Right lobe of liver (tissue), 6 donors: ENCODE measurements around the gene DKC1. TPM values are rescaled to one million over a fixed set of nuclear protein-coding genes. Genes with fewer than 3 reads are reported as not detected.
A peak's percentile ranks its signal among the peaks of the same experiment; 100 is the strongest.

ENCODE experiments used
- ATAC-seq, 4 donors: fragments of 200-7000 bp; cut with Tn5 transposase; one replicate each; pipeline ENCODE4 v1.9.1; 2020; ENCODE audit warnings: mild to moderate bottlenecking in 4 of 4, moderate library complexity in 4 of 4
- DNase-seq, 3 donors: peaks; one replicate each; pipeline ENCODE4 v3.0.0-alpha.2; 2020
- H3K27ac ChIP-seq, 3 donors: fragments of 200-600 bp; one replicate each; pipeline ENCODE4 v1.8.0; 2022
- H3K27me3 ChIP-seq, 2 donors: fragments of 200-600 bp; one replicate each; pipeline ENCODE4 v1.8.0; 2022
- H3K36me3 ChIP-seq, 4 donors: fragments of 200-600 bp; sonication (generic) in 1 of 4; one replicate each; pipeline versions ENCODE4 v1.5.1 to v1.8.0; 2017 to 2022; ENCODE audit warnings: control low read depth in 1 of 4
- H3K4me1 ChIP-seq, 4 donors: fragments of 200-600 bp; sonication (generic) in 1 of 4; one replicate each; pipeline versions ENCODE4 v1.5.1 to v1.8.0; 2017 to 2022; ENCODE audit warnings: control low read depth in 1 of 4
- H3K4me3 ChIP-seq, 3 donors: fragments of 200-600 bp; one replicate each; pipeline ENCODE4 v1.8.0; 2022
- H3K9me3 ChIP-seq, 4 donors: fragments of 200-600 bp; sonication (generic) in 1 of 4; one replicate each; pipeline versions ENCODE4 v1.5.1 to v1.8.0; 2017 to 2022; ENCODE audit warnings: control low read depth in 1 of 4
- POLR2A ChIP-seq: fragments of 450-650 bp; IDR thresholded peaks from one replicate; pipeline ENCODE4 v1.6.1; 2017; ENCODE audit warnings: antibody characterized with exemption, mild to moderate bottlenecking
- WGBS: methylation state at CpG from one replicate; pipeline ENCODE4 v1.1.6; 2018; ENCODE audit warnings: low coverage, low lambda C conversion rate; ENCODE audit not compliant: insufficient coverage; ENCODE audit errors: missing lambda C conversion rate; 5-methylcytosine and 5-hydroxymethylcytosine counted together
- intact Hi-C, 2 donors: fragments of 100-400 bp; cut with DNase I; formaldehyde crosslinking; loops; one replicate each; pipeline versions ENCODE4 v1.11.2 to v1.14.1; 2022
- total RNA-seq, 6 experiments: library from RNA; depleted of rRNA in 2 of 6; stranded (reverse); fragments of >200 nt in 2 of 6; fragmentation: NEBNext Ultra II Directional in 3 of 6; extraction: Animal tissue kit (Norgen Biotek cat#: 25700) in 3 of 6; gene quantifications; one replicate each; pipeline versions ENCODE4 v1.1.0 to v1.2.4, GENCODE V29; 2016 to 2023
- TF ChIP-seq, protein P1 (sequence below), 4 donors: fragments of 200-600 bp in 3 of 4; fragments of 450-650 bp in 1 of 4; IDR thresholded peaks; one replicate each; pipeline versions ENCODE4 v1.5.1 to v1.8.0; 2016 to 2022; ENCODE audit warnings: antibody characterized with exemption in 4 of 4, mild to moderate bottlenecking in 2 of 4
- donor health status: DM: no; HTN: yes; CAD: no.
- donor health status: DM: no; HTN: no; CAD: no.
- donor health status: DM: no; HTN: no; CAD: no.
- donor health status: DM: no; HTN: yes; CAD: no.
- donor health status: DM: no; HTN: yes; CAD: no.

DKC1 gene
- total RNA-seq, 6 experiments from 2014 or later = 9.7 to 21.2 (median 17.7) TPM

DNA sequence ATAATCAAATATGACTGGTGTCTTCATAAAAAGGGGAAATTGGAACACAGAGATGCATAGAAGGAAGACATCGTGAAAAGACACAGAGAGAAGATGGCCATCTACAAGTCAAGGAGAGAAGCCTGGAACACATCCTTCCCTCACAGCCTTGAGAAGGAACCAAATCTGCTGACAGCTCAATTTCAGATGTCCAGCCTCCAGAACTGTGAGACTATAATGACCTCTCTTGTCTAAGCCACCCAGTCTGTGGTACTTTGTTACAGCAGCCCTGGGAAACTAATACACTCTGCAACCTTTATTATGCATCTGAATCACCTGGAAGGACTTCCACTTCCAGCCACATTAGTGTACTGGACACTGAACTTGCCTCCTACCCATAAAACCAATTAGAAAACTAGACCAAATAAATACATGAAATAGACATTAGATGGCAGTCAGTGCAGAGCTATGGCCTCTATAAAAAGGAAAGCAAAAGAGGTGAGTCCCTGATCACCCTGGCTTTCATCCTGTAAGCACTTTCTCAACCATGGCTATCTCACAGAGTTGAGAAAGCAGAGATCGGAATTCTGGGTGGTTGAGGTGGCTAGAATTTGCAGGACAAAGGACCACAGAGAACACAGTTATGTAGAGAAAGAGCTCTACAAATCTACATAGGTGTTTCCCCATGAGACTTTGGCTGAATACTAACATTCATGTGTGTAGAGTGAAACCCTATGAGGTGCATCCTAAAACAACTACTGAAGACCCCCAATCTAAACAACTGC is 37.5 kb upstream of the DKC1 start:
- H3K36me3 ChIP-seq = no peaks in the 10 kb centered on the region
- DNase-seq (no peak), ATAC-seq (peak in 2 of 4 donors; percentile 41 to 62)
- no peak for TF ChIP-seq POLR2A
- TF ChIP-seq, protein P1, sequence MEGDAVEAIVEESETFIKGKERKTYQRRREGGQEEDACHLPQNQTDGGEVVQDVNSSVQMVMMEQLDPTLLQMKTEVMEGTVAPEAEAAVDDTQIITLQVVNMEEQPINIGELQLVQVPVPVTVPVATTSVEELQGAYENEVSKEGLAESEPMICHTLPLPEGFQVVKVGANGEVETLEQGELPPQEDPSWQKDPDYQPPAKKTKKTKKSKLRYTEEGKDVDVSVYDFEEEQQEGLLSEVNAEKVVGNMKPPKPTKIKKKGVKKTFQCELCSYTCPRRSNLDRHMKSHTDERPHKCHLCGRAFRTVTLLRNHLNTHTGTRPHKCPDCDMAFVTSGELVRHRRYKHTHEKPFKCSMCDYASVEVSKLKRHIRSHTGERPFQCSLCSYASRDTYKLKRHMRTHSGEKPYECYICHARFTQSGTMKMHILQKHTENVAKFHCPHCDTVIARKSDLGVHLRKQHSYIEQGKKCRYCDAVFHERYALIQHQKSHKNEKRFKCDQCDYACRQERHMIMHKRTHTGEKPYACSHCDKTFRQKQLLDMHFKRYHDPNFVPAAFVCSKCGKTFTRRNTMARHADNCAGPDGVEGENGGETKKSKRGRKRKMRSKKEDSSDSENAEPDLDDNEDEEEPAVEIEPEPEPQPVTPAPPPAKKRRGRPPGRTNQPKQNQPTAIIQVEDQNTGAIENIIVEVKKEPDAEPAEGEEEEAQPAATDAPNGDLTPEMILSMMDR (IDR thresholded peaks at IDR 0.05) = peak in 2 of 4 donors; percentile 7 to 17
- H3K9me3 ChIP-seq = no peaks in the 10 kb centered on the region
- intact Hi-C loops = no loop called here
- H3K27ac ChIP-seq = no peak overlapping the region
- no peaks in the 10 kb centered on the region for H3K27me3 ChIP-seq
- 43% methylated on average over 2 of the region's 2 CpGs for WGBS
- H3K4me3 ChIP-seq = no peak overlapping the region
- H3K4me1 ChIP-seq = peaks cover 0 to 21% (median 4%) of the 10 kb centered on the region in 4 donors

DNA sequence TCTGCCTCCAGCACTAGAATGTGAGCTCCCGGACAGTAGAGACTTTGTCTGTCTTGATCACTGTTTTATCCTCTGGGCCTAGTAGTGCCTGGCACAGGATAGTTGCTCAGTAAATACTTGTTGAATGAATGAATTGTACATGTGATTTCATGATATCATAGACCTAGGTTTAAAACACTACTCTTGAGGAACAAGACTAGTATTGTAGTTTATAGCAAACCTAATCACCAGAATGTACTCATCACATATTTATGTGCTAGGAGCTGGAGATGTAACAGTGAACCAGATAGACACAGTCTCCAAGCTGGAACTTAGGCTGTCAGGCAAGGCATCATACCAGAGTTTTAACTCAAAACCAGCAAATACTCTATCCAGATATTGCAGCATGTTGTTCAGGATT is 35.2 kb upstream of the DKC1 start:
- ATAC-seq (no peak), DNase-seq (no peak)
- Histone ChIP-seq H3K36me3 (no peaks in the 10 kb centered on the region), H3K27ac (no peak overlapping the region), H3K4me1 (peaks cover 0 to 31% (median 8%) of the 10 kb centered on the region in 4 donors), H3K4me3 (no peak overlapping the region), H3K9me3 (no peaks in the 10 kb centered on the region), H3K27me3 (no peaks in the 10 kb centered on the region)
- intact Hi-C loops = no loop called here
- WGBS = 79% methylated on average over 1 of the region's 1 CpG
- no peak for TF ChIP-seq POLR2A
- TF ChIP-seq, protein P1 (IDR thresholded peaks at IDR 0.05) = no peak

GRCh38 chrX:154727871-154728270 is 34.8 kb upstream of the DKC1 start:
- Histone ChIP-seq H3K9me3 (no peaks in the 10 kb centered on the region), H3K36me3 (no peaks in the 10 kb centered on the region), H3K27me3 (no peaks in the 10 kb centered on the region), H3K27ac (no peak overlapping the region), H3K4me3 (no peak overlapping the region), H3K4me1 (peaks cover 0 to 31% (median 8%) of the 10 kb centered on the region in 4 donors)
- intact Hi-C loops = no loop called here
- DNase-seq = peak; percentile 60 to 65 (median 63)
- no peak for TF ChIP-seq POLR2A
- TF ChIP-seq, protein P1 (IDR thresholded peaks at IDR 0.05) = no peak
- WGBS = 27% methylated on average over 3 of the region's 3 CpGs
- ATAC-seq = peak; percentile 58 to 64 (median 61)

- Histone ChIP-seq H3K9me3 (no peaks in the 10 kb centered on the region), H3K27me3 (no peaks in the 10 kb centered on the region), H3K36me3 (no peaks in the 10 kb centered on the region), H3K4me1 (peaks cover 0 to 31% (median 8%) of the 10 kb centered on the region in 4 donors), H3K4me3 (no peak overlapping the region), H3K27ac (no peak overlapping the region)
- TF ChIP-seq POLR2A = no peak
- TF ChIP-seq, protein P1 (IDR thresholded peaks at IDR 0.05) = no peak
- no peak for DNase-seq
- ATAC-seq = no peak
- intact Hi-C loops = no loop called here
- 48% methylated on average over 4 of the region's 7 CpGs for WGBS
These were observed 34.1 kb upstream of the DKC1 start for GRCh38 chrX:154728431-154729190.
